ENCODE measurements around the gene MAP3K8.

MAP3K8 gene

DNA sequence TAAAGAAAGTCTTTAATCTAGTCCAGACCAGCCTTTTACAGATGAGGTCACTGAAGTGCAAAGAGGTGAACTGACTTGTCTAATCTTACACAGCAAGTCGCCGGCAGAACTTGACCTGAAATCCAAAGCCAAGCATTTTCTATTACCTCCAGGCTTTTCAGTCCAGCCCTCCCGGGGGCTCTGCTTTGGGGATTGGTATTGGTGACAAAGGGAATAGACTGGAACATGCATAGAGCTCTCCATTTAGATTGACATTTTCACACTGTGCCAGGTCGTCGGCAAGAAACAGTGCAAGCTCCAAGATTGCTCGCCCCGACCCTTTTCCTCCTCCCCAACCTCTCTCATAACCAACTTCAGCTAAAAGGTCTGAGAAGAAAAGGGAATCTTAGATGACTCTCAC, 42.7 kb upstream of the MAP3K8 start:
- no peak overlapping the region for H3K4me3 ChIP-seq (ENCODE audit: low read depth, low read length)
- TF ChIP-seq, protein P1, sequence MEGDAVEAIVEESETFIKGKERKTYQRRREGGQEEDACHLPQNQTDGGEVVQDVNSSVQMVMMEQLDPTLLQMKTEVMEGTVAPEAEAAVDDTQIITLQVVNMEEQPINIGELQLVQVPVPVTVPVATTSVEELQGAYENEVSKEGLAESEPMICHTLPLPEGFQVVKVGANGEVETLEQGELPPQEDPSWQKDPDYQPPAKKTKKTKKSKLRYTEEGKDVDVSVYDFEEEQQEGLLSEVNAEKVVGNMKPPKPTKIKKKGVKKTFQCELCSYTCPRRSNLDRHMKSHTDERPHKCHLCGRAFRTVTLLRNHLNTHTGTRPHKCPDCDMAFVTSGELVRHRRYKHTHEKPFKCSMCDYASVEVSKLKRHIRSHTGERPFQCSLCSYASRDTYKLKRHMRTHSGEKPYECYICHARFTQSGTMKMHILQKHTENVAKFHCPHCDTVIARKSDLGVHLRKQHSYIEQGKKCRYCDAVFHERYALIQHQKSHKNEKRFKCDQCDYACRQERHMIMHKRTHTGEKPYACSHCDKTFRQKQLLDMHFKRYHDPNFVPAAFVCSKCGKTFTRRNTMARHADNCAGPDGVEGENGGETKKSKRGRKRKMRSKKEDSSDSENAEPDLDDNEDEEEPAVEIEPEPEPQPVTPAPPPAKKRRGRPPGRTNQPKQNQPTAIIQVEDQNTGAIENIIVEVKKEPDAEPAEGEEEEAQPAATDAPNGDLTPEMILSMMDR (IDR thresholded peaks at IDR 0.05; ENCODE audit: borderline replicate concordance, insufficient read depth, low read depth, low read length) = no peak

DNA sequence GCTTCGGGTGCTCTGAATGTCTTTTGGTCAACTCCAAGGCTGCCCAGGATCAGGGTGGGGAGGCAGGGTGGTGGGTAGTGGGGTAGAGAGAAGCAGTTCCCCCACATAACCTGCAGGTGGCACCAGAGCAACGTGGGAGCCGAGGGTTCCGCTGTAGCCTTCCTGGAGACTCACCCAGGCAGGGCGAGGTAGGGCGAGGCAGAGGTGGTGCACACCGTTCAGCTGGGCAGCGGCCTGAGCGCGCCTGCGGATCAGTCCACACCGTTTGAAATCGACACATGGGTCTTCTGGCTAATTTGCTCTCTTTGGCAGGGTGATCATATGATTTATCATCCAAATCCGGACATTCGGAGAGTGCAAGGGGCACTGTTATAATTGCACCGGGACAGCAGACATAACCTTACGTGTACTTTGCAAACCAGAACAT, 41.4 kb upstream of the MAP3K8 start:
- no peak overlapping the region for H3K4me3 ChIP-seq (ENCODE audit: low read depth, low read length)
- TF ChIP-seq, protein P1 (IDR thresholded peaks at IDR 0.05; ENCODE audit: borderline replicate concordance, insufficient read depth, low read depth, low read length) = peak; percentile 97

DNA sequence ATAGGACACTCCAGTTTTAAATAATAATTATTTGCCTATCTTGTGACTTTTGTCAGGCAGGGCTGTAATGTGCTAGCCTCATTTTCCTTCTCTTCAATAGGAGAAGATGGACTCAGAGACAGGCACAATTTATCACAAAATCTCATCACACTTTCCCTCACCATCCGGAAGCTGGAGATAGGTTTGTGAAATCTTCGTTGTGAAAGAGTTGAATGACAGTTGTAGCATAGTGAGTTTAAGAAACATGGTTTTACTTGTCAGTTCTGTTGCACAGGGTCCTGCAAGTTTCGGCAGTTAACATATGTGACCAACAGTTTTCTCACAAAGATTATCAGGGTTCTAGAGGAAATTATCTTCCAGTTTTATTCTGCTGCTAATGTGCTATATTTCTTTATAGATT, 37.7 kb upstream of the MAP3K8 start:
- H3K4me3 ChIP-seq (ENCODE audit: low read depth, low read length) = no peak overlapping the region
- TF ChIP-seq, protein P1 (IDR thresholded peaks at IDR 0.05; ENCODE audit: borderline replicate concordance, insufficient read depth, low read depth, low read length) = no peak

- TF ChIP-seq, protein P1 (IDR thresholded peaks at IDR 0.05; ENCODE audit: borderline replicate concordance, insufficient read depth, low read depth, low read length) = no peak
- H3K4me3 ChIP-seq (ENCODE audit: low read depth, low read length) = no peak overlapping the region
Observed at GRCh38 chr10:30396698-30397097, 37.3 kb upstream of the MAP3K8 start.

DNA sequence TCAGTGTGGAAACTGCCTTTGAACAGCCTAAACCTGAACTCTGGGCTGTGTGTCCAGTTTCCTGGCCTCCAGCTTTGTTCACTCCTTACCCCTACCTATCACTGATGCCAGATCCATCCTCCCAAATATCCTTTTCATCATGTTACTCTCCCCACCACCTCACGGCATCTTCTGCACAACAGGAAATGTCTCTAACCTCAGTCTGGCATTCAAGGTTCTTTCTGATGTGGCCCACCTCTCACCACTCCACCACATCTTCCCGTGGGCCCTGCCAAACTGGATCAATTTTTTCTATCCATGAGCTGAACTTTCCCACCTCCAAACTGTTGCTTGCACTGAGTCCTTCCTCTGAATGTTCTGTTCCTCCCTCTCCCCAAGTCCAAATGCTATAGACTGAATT, 35.8 kb upstream of the MAP3K8 start:
- TF ChIP-seq, protein P1 (IDR thresholded peaks at IDR 0.05; ENCODE audit: borderline replicate concordance, insufficient read depth, low read depth, low read length) = no peak
- no peak overlapping the region for H3K4me3 ChIP-seq (ENCODE audit: low read depth, low read length)

DNA sequence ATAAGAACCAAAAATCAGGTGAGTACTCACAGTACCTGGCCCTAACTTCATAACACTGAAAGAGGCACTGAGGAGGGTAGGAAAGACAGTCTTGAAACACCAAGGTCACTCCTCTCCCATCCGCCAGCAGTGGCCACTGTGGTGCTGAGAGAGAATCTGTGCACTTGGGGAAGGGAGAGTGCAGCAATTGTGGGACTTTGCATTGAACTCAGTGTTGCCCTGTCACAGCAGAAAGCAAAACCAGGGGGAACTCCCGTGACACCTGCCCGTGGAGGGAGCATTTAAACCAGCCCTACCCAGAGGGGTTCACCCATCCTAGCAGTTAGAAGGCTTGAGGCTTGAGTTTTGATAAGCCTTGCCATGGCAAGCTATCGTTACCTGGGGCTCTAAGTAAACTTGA, 35.2 kb upstream of the MAP3K8 start:
- TF ChIP-seq, protein P1 (IDR thresholded peaks at IDR 0.05; ENCODE audit: borderline replicate concordance, insufficient read depth, low read depth, low read length) = no peak
- H3K4me3 ChIP-seq (ENCODE audit: low read depth, low read length) = no peak overlapping the region

GRCh38 chr10:30403494-30403893, 30.5 kb upstream of the MAP3K8 start:
- no peak overlapping the region for H3K4me3 ChIP-seq (ENCODE audit: low read depth, low read length)
- TF ChIP-seq, protein P1 (IDR thresholded peaks at IDR 0.05; ENCODE audit: borderline replicate concordance, insufficient read depth, low read depth, low read length) = no peak

All from GM12875 (cell line).